Stimulated activated CD4-positive, alpha-beta T cell treated with anti-CD3 and anti-CD28 coated beads, Interleukin-15, amount 100 ng/mL, for 1 hour (primary cell): Measurements from ENCODE around the gene WDR64.

Experiments used
- DNase-seq, 2 donors: peaks; one replicate each; pipeline ENCODE4 v3.0.0-alpha.2; 2020; ENCODE audit warnings: low read depth in 1 of 2, low spot score in 1 of 2

WDR64 gene

GRCh38 chr1:241652012-241652411 is at the start of gene WDR64:
TSS of gene WDR64 (plus strand) at chr1:241652281. CDS start at chr1:241652485, 204 bp downstream.
- DNase-seq, result no peak

- DNase-seq, result no peak
Observed at GRCh38 chr1:241603731-241604245, 48.3 kb upstream of the WDR64 start.

DNA sequence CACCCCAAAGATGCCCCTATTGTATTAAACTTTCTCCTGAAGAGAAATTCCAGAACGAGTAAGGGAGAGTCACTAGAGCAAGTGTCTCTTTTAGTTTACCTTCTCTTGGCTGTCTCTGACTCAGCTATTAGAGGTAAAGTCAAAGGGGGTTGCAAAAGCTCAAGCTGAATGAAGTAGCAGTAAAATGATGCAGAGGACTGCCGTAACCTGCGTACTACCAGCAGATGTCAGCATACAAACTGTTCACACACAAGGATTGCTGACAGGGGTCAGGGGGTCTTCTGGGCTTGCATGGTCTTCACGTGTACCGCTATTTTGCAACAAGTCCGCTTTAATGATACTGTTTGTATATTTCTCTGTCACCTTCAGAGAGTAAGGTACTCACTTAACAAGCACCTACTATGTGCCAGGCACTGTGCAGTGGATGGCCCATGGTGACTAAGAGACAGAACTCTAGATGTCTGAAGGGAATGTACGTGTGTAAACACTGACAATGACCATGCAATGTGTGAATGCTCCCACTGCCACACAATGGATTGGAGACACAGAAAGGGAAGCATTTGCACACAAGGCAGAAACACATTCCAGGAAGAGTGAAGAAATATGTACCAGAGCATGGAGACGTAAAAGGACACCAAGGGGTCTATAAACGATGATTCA is 46.8 kb upstream of the WDR64 start:
- DNase-seq, result no peak

DNA sequence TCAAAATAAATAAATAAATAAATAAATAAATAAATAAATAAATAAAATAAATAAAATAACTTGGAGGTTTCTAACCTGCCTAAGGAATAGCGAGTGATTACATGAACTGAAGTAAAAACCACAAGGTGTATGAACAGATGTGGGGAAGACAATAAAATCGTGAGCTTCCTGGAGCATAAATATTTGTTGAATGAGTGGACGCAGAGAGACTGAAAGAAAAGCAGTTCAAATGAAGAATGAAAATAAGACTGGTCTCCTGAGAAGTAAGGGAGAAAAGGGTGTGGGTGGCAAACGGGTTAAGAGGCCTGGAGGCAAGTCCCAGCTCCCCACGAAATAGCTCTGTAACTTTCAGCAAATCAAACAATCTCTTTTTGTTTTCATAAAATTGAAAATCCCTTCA is 45.5 kb upstream of the WDR64 start:
- DNase-seq, result no peak

- DNase-seq, result no peak
Observed at GRCh38 chr1:241607497-241607896, 44.6 kb upstream of the WDR64 start.

- no peak for DNase-seq
Observed at GRCh38 chr1:241608379-241609033, 43.6 kb upstream of the WDR64 start.

DNA sequence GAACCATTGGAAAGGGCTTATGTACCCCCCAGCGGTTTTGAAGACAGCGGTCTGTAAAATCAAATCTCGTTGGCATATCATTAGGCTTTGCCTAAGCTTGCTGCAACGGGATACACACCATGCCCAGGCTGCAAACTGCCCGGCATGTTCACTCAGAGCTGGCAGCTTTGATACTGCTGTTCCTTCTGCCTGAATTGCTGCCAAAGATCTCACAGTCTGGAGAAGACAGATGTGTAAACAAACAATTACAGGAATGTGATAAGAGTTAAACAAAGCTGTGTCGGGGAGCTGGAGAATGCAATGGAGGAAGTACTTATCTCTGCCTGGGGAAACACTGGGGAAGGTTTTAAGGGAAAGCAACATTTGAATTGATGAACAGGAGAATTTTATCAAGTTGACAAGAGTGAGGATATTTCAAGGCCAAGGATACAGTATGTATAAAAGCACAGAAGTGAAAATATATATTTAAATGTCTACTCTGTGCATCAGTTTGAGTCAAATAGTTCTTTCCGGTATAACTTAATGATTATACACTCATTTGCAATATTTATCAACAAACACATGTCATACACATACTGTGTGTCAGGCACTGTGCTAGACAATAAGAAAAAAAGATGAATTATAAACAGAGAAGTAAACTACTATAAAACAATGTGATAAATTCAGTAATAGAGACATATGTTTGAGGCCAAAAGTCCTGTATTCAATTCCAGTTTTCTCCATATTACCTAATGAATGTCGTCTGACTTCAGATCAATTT is 41.8 kb upstream of the WDR64 start:
- DNase-seq, result no peak

- no peak for DNase-seq
Observed at GRCh38 chr1:241611063-241611462, 41.0 kb upstream of the WDR64 start.

GRCh38 chr1:241611736-241612135 is 40.3 kb upstream of the WDR64 start:
- no peak for DNase-seq

GRCh38 chr1:241612533-241613477 is 39.3 kb upstream of the WDR64 start:
- DNase-seq, result no peak

GRCh38 chr1:241614144-241614543 is 37.9 kb upstream of the WDR64 start:
- no peak for DNase-seq

DNA sequence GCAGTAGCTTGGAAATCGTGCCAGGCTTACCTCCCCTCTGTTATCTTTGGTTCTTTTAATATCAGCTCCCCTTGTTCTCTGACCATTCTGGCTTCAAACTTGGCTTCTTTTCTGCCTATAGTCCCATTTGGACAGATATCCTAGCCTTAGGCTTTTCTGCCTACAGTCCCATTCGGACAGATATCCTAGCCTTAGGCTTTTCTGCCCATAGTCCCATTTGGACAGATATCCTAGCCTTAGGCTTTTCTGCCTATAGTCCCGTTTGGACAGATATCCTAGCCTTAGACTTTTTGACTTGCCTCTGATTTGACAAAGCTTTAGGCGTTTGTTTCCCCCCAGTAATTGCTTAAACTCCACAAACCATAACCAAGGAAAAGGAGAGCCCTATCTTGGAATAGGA is 37.5 kb upstream of the WDR64 start:
- no peak for DNase-seq

GRCh38 chr1:241615043-241615974 is 36.8 kb upstream of the WDR64 start:
- no peak for DNase-seq

DNA sequence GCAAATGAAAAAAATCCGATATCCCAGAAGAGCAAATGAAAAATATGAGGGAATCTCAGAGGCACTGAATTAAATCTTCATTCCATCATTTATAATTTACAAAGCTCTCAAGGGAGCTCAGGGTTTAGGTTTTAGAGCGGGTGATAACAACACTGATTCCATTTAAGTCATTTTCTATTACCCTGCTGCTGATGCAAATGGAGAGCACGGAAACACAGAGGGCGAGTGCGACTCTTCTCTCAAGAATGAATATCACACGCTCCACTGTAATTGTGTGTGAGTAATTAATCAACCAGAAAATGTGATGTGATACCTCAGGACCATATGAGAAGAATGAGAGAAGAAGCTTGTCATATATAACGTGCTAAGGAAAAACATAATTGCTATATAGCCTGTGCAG is 34.7 kb upstream of the WDR64 start:
- DNase-seq, result no peak

- no peak for DNase-seq
Observed at GRCh38 chr1:241622669-241623068, 29.4 kb upstream of the WDR64 start.

DNA sequence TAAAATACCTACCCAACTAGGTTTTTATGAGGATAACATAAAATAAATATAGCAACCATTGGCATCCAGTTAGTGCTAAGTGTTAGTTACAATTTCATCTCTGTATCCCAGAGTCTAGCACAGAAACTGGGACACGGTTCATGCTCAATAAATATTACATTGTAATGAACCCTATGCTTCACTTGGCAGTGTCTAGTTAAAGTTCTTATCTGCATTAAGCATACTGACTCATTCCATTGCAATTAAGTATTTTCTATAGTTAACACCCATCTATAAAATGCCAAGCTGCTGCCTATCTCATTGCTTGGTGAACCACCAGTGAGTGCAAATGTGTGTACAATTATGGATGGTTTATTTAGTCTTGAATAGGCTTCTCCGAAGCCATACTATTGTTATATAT is 27.1 kb upstream of the WDR64 start:
- no peak for DNase-seq

DNA sequence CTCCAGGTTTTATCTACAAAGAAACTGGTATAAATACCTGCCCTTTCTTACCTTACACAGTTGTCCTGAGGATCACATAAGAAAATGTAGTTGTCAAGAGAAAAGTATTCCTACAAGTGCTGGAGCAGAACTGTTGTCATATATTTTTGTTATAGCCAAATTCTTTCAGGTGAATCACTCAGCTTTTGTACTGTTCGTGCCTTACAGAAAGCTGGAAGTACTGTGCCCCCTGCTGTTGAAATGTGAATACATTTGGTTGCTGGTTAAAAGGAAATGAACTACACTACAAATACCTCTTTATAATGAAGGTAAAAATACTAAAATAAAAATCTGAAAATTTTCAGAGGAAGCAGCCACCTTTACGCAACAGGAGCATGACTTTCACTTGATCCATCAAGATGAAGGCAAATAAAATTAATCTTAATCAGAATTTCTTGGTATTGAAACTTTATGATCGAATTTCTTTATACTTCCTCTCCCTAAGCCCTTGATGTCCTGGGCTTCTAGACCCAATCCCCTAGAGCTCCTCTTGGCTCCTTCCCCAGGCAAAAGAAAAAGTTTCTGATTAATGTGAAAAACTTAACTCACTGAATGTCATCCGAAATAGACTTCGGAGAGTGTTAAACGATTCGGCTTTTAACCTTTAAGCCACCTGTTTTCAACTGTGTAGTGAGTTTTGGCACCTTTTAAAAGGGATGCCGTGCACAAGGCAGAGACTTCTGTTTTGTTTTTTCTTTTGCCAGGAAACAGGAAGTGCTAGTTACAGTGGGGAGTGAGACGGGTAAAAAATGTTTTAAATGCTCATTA is 24.4 kb upstream of the WDR64 start:
- no peak for DNase-seq

DNA sequence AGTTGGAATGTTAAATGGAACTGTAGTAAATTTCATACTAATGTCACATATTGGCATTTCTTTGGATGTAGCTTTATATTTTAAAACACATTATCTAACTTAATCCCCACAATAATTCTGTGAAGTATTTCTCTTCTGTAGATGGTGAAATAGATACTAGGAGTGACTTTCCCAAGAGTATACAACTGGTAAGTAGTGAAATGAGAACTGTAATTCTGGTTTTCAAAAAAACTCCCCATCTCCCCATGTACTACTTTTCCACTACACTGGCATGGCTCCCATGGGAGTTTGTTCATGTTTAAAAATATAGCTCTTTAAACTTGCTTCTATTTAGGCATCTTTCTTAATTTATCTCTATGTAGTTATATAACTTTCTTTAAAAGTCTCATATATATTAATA is 22.1 kb upstream of the WDR64 start:
- DNase-seq, result no peak

DNA sequence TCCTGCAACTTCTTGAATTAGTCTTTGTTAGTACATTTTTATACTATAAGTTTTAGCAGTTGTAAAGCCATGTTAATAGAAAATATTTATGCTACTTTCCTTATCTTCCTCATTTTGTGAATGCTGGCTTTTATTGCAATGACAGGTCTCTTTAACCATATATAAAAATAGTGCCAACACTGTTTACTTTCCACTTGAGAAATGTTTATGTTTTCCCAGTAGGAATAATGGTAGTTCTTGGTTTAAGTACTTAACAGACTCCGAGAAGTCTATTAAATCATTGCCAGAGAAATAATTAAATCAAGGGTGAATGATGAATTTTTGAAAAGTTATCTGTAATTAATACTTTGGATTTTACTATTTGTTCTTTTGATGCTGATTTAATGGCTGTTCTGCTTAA is 21.6 kb upstream of the WDR64 start:
- no peak for DNase-seq
